ENCODE measurements around the gene ORC5. TPM values are rescaled to one million over a fixed set of nuclear protein-coding genes. Genes with fewer than 3 reads are reported as not detected.
A peak's percentile ranks its signal among the peaks of the same experiment; 100 is the strongest.

Gene ORC5
- total RNA-seq, 1 donor from 2014 or later = 27.9 TPM

DNA sequence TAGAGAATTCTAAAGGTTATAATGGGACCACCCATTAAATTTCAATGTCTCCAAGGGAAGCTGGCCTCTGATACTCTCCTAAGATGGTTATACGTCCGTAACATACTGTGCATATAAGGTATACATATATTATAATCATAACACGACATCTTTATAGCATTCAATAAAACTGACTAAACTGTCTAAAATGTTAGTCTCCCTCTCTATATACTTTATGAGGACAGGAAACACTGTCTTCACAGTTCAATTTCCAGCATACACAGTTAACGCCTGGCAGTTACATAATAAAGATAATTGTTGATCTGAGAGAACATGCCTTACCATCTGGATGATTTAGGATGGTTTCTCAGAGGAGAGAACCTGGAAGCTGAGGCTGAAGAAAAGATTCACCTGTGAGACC, 1.2 kb upstream of the ORC5 start:
- Mint-ChIP-seq H3K4me3 (peak overlapping the region; percentile 96), H3K4me1 (peaks cover 32% of the 10 kb centered on the region), H3K27me3 (ENCODE audit: low read depth) (peaks cover 19% of the 10 kb centered on the region), H3K27ac (ENCODE audit: unreplicated experiment) (no peak overlapping the region), H3K36me3 (ENCODE audit: low read depth) (peaks cover 17% of the 10 kb centered on the region), H3K9me3 (peaks cover 12% of the 10 kb centered on the region)
- DNase-seq (ENCODE audit: low read depth, low spot score) = no peak
- TF ChIP-seq, protein P1, sequence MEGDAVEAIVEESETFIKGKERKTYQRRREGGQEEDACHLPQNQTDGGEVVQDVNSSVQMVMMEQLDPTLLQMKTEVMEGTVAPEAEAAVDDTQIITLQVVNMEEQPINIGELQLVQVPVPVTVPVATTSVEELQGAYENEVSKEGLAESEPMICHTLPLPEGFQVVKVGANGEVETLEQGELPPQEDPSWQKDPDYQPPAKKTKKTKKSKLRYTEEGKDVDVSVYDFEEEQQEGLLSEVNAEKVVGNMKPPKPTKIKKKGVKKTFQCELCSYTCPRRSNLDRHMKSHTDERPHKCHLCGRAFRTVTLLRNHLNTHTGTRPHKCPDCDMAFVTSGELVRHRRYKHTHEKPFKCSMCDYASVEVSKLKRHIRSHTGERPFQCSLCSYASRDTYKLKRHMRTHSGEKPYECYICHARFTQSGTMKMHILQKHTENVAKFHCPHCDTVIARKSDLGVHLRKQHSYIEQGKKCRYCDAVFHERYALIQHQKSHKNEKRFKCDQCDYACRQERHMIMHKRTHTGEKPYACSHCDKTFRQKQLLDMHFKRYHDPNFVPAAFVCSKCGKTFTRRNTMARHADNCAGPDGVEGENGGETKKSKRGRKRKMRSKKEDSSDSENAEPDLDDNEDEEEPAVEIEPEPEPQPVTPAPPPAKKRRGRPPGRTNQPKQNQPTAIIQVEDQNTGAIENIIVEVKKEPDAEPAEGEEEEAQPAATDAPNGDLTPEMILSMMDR (conservative IDR thresholded peaks at IDR 0.05) = no peak

DNA sequence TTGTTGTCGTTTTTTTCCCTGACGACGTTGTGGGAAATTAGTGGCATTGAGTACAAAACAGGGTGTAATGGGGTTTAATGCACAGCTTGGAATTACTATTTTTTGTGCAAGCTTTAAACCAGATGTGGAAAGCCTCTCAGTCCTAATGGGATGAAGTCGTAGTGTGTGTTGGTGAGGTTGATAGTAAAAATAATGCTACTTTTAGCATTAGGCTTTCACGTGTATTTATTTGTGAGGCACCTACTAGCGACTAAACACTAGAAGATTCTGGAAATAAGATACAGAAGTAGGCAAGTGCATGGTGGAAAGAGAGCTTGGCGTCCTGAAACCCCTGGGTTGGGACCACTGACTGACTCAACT, 588 bp upstream of the ORC5 start:
- Mint-ChIP-seq H3K9me3 (peaks cover 12% of the 10 kb centered on the region), H3K27me3 (ENCODE audit: low read depth) (peaks cover 19% of the 10 kb centered on the region), H3K36me3 (ENCODE audit: low read depth) (peaks cover 22% of the 10 kb centered on the region), H3K4me3 (peak overlapping the region; percentile 96), H3K4me1 (peaks cover 37% of the 10 kb centered on the region), H3K27ac (ENCODE audit: unreplicated experiment) (peak overlapping the region; percentile 96)
- no peak for DNase-seq (ENCODE audit: low read depth, low spot score)
- TF ChIP-seq, protein P1 (conservative IDR thresholded peaks at IDR 0.05) = no peak

DNA sequence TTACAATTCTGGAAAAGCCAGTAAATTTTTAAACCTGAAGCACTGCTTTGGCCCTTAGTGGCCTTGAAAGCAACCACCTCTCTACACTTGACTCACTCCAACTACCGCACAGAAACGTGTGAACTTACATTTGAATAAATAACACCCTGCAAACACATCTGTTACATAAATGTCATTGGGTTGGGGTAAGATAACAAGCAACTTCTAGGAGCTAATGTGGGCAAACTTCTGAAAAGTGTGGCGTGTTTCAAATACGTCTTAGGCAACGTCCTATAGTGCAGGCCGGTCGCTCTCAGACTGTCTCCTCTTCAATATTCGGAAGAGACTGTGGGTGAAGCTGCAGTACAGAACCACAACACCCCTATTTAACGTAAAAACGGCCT, 474 bp downstream of the ORC5 start:
- TF ChIP-seq, protein P1 (conservative IDR thresholded peaks at IDR 0.05) = no peak
- H3K27ac Mint-ChIP-seq (ENCODE audit: unreplicated experiment) = peak overlapping the region; percentile 96
- H3K27me3 Mint-ChIP-seq (ENCODE audit: low read depth) = peaks cover 12% of the 10 kb centered on the region
- peaks cover 21% of the 10 kb centered on the region for H3K36me3 Mint-ChIP-seq (ENCODE audit: low read depth)
- H3K4me3 Mint-ChIP-seq = peak overlapping the region; percentile 96
- peaks cover 37% of the 10 kb centered on the region for H3K4me1 Mint-ChIP-seq
- no peak for DNase-seq (ENCODE audit: low read depth, low spot score)
- peaks cover 6% of the 10 kb centered on the region for H3K9me3 Mint-ChIP-seq

DNA sequence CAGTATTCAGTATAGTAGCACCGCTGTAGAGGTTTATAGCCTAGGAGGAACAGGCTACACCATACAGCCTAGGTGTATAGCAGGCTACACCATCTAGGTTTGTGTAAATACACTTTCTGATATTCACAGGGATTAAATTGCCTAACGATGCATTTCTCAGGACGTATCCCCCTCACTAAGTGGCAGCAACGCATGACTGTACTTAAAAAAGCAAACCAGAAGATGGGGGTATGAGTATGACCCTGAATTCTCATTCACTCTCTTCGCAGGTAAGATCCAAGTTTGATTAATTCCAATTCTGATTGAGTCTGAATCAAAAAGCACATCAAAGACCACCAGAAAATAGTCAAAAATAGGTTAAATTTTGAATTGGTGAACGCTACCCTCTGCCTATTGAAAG, 972 bp downstream of the ORC5 start:
- H3K4me1 Mint-ChIP-seq = peaks cover 37% of the 10 kb centered on the region
- no peak for DNase-seq (ENCODE audit: low read depth, low spot score)
- H3K27me3 Mint-ChIP-seq (ENCODE audit: low read depth) = peaks cover 9% of the 10 kb centered on the region
- TF ChIP-seq, protein P1 (conservative IDR thresholded peaks at IDR 0.05) = no peak
- H3K27ac Mint-ChIP-seq (ENCODE audit: unreplicated experiment) = peak overlapping the region; percentile 96
- peaks cover 8% of the 10 kb centered on the region for H3K9me3 Mint-ChIP-seq
- peaks cover 26% of the 10 kb centered on the region for H3K36me3 Mint-ChIP-seq (ENCODE audit: low read depth)
- H3K4me3 Mint-ChIP-seq = peak overlapping the region; percentile 96

DNA sequence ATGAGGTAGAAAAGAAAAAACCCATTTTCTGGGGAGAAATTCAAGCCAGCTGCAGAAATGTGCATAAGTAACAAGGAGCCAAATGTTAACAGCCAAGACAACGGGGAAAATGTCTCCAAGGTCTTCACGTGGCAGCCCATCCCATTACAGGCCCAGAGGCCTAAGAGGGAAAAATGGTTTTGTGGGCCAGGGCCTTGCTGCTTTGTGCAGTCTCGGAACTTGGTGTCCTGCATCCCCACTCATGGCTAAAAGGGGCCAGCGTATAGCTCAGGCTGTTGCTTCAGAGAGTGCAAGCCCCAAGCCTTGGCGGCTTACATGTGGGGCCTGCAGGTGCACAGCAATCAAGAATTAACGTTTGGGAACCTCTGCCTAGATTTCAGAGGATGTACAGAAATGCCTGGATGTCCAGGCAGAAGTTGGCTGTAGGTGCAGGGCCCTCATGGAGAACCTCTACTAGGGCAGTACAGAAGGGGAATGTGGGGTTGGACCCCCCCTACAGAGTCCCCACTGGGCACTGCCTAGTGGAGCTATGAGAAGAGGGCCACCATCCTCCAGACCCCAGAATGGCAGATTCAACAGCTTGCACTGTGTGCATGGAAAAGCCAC, 9.0 kb downstream of the ORC5 start:
- Mint-ChIP-seq H3K9me3 (peaks cover 15% of the 10 kb centered on the region), H3K27me3 (ENCODE audit: low read depth) (no peaks in the 10 kb centered on the region), H3K36me3 (ENCODE audit: low read depth) (peaks cover 62% of the 10 kb centered on the region), H3K4me3 (no peak overlapping the region), H3K27ac (ENCODE audit: unreplicated experiment) (no peak overlapping the region), H3K4me1 (peaks cover 3% of the 10 kb centered on the region)
- TF ChIP-seq, protein P1 (conservative IDR thresholded peaks at IDR 0.05) = no peak
- no peak for DNase-seq (ENCODE audit: low read depth, low spot score)

All from neural crest cell (in vitro differentiated cells).